ENCODE data around the gene ZNF280C.

ZNF280C gene

GRCh38 chrX:130176354-130176776 lies 92.3 kb downstream of the ZNF280C start:
- no peak for DNase-seq

DNA sequence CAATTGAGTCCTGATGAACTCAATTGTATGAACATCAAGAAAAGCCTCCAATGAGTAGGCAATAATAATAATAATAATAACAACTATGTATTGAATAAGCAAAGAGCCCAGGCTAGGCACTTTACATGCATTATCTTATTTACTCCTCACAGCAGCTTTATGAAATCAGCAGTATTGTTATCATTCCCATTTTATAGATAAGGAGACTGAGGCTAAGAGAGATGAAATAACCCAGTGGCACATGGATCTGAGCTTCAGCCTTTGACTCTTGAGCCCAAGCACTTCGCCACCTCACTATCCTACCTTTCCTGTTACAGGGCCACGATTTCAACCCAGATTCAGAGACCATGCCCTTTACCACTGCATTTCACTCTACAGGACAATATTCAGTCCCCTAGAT lies 93.8 kb downstream of the ZNF280C start:
- no peak for DNase-seq

- no peak for DNase-seq
Observed at GRCh38 chrX:130174045-130174704, 94.5 kb downstream of the ZNF280C start.

GRCh38 chrX:130173190-130173895 lies 95.4 kb downstream of the ZNF280C start:
- DNase-seq, result peak; percentile 4 to 21

DNA sequence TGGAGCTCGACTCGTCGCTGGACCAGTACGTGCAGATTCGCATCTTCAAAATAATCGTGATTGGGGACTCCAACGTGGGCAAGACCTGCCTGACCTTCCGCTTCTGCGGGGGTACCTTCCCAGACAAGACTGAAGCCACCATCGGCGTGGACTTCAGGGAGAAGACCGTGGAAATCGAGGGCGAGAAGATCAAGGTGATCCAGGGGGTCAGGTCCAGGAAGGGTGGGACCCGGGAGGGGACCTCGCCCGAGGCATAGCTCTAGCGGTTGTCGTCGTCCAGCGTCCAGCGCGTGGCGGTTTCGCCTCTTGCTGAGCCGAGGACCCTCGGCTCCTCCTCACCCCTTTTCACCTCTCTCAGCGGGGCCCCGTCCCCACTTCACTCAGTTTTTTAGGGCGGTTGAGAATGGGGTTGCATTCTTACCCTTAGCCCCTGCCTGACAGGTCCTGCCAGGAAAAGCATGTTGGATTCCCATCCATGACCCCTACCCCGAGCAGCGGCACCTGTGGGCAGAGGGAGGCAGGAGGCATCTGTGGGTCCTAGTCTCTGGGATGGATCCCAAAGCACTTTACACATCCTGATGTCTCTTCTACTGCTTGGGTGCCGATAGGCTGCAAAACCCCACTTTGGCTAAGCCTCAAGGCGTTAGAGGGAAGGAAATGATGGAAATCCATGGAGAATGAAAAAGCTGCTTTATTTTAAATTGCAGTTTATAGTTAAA lies 96.4 kb downstream of the ZNF280C start:
- no peak for DNase-seq

GRCh38 chrX:130171446-130172126 lies 97.1 kb downstream of the ZNF280C start, which contains the start of gene RAB33A:
Gene RAB33A (plus strand): TSS chrX:130171962. CDS start chrX:130172063, 101 bp downstream.
- no peak for DNase-seq

DNA sequence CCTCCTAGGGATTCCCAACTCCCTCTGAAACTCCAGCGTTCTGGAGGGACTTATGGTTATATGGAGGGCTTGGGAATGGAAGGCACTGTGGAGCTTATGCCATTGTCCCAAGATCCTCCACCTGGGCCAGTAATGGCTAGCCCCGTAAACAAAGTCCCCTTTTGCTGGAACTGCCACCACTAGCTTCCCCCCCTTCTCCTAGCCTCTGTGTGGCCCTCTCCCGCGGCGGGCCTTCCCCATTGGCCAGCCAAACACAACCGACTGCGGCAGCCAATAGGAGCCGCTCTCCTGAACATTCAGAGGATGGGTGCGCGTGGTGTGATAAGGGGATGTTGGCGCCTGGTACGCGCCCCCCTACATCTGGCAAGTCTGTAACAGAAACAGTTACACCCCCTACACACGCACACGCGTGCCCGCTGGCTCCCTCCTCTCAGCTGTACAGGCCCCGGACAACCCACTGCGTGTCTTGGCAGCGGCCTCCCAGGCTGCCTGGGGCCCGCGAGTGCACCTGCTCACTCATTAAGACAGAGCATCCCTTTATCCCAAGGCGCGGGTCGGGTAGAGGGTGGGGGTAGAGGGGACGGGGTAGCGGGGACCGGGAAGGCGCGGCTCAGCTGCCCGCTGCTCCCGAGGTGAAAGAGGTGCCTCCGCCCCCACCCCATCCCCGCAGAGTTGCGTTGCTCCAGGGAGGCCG lies 97.8 kb downstream of the ZNF280C start:
- peak in 1 of 2 donors; percentile 47 for DNase-seq

DNA sequence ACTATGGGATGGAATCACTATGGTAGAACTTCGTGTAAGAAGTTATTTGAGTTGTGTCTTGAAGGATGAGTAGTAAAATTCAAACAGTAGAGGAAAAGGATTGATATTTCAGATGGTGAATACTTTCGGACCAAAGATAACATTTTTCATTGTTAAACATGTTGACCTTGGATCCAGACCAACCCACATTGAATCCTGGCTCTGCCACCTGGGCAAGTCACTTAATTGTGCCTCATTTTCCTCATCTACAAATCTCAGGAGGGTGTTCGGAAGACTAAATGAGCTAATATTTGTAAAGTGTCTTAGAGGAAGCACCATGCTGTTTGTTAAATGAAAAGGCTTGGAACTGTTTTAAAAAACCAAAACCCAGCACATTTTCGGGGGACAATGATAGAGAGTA lies 101.7 kb downstream of the ZNF280C start:
- no peak for DNase-seq

DNA sequence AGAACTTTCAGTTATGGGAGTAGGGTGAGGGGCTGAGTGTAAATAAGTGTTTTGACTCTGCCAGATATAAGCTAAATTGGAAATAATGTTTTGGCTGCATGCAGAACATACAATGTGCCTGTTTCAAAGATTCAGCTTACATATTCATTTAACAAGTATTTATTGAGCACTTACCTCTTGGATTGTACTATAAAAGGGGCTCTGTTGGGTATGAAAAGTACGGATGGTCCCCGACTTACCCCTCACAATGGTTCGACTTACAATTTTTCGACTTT lies 102.3 kb downstream of the ZNF280C start:
- DNase-seq, result no peak

DNA sequence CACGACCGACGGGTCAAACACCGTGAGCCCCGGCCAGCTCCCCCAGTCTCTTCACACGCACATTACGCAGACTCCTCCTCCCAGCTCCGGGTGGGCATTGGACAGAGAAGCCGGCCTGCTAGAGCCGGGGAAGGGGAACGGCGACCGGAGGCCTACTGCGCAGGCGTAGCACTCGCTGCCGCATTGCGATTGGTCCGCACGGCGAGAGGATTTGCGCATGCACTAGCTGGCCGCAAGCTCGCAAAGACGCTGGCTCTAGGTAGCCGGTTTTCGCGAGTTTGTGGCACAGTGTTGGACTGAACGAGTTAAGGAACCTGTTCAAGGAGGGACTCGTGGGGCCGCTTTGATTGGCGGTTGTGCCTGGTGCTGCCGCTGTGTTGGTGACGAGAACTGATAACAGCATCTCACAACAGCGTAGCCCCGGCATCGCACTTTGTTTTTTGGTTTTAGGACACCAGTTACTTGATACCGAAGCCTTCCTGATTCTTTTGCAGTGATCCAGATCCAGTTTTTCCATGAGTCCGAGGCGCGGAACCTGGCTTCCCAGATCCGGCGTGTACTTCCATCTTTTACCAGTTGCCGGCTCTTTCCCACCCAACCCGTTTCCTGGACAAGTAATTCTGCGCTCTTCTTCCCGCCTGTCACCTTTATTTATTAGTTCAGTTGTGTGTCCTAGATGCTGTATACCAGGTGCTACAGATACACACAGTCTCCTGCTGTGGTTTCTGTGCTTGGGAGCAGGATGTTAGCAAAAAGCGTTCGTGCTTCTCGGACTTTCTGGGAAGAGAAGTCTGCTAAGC lies 102.8 kb downstream of the ZNF280C start, which contains the start of gene AIFM1:
TSS of gene AIFM1 (minus strand) at position 139 of the 800 bp plus-strand sequence. CDS start 185 bp downstream, outside the sequence.
- peak; percentile 60 to 84 for DNase-seq

DNA sequence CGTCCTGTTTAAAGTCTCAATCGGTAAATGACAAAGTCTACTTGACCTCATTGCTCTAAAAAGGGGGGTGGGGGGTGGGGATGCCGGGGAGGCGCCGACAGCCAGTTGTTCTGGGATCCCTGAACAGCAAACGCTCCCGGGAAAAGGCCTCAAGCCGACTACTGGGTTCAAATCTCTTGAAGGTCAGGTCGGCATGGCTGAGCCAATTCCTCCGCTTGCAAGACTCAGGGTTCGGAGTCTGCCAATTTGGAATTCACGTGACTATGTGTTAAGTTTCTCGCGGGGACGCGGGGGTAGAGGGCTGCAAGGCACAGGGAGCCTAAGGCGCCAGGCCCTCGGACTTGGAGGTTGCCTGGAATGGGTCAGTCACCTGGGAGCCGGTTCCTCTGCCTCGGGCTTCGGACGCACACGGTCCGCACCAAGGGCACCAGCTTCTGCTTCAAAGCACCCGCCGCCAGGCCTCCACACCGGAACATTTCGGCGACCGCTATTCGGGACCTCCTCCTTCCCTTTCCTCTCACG lies 103.5 kb downstream of the ZNF280C start:
- DNase-seq, result no peak

- DNase-seq, result no peak
Observed at GRCh38 chrX:130163398-130163797, 105.3 kb downstream of the ZNF280C start.

- DNase-seq, result no peak
Observed at GRCh38 chrX:130162094-130162735, 106.5 kb downstream of the ZNF280C start.

DNA sequence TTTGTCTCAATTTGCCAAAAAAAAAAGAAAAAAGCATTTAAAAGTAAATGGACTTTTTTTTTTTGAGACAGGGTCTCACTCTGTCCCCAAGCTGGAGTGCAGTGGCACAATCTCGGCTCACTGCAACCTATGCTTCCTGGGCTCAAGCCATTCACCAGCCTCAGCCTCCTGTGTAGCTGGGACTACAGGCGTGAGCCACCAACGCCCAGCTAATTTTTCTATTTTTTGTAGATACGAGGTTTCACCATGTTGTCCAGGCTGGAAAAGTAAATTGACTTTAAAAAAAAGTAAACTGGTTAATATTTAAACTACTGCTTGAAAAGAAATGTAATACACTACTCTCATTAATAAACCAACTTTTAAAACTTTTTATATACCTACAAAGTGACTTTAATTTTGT lies 108.9 kb downstream of the ZNF280C start:
- DNase-seq, result no peak

DNA sequence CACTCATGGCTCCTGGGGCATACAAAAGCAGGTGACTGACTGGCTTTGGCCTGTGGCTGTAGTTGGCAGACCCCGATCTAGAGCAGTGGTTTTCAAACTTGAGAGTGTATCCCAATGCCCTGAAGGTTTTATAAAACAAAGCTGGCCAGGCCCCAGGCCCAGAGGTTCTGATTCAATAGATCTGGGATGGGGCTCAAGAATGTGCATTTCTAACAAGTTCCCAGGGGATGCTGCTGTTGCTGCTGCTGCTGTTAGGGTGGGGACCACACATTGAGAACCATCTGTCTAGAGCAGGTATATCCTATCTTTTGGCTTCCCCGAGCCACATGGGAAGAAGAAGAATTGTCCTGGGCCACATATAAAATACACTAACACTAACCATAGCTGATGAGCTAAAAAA lies 110.4 kb downstream of the ZNF280C start:
- no peak for DNase-seq

DNA sequence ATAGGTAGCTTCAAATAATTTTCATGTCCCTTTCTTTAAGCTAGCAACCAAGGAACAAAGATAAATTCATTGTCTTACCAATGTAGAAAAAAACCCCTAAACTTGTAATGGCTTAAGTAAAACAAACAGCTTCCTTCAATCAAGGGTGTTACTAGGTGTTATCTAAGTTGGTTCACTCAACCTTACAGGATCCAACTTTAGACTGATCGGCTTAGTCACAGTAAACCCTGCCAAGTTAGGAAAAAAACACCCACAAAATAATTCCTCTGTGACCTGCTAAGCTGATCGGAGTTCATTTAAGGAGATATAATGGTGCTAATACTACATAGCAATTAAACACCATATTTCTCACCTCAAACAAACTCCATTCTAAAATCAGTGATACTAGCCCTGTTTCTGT lies 113.1 kb downstream of the ZNF280C start:
- no peak for DNase-seq

Measured in bone marrow (tissue), 2 donors.